Loucy (cell line): ENCODE data around the gene RALGAPA1.

Experiments used
- H2AFZ ChIP-seq: fragments of 200-600 bp; sonication (generic); 2 replicates; pipeline ENCODE4 v1.6.0; 2016; ENCODE audit warnings: antibody characterized with exemption, mild to moderate bottlenecking, low read length, moderate library complexity
- H3F3A ChIP-seq: fragments of 200-600 bp; 2 replicates; pipeline ENCODE4 v1.6.0; 2016; ENCODE audit warnings: antibody characterized with exemption, low read depth, mild to moderate bottlenecking
- H3K27me3 ChIP-seq: fragments of 200-600 bp; sonication (generic); 2 replicates; pipeline ENCODE4 v1.6.1; 2014; ENCODE audit warnings: low read length, mild to moderate bottlenecking; ENCODE audit not compliant: insufficient read depth, poor library complexity, severe bottlenecking
- H3K36me3 ChIP-seq: fragments of 200-600 bp; sonication (generic); 2 replicates; pipeline ENCODE4 v1.6.1; 2016; ENCODE audit warnings: low read length; ENCODE audit not compliant: insufficient read depth
- H3K4me1 ChIP-seq: fragments of 200-600 bp; sonication (generic); 2 replicates; pipeline ENCODE4 v1.5.1; 2014; ENCODE audit warnings: low read length, mild to moderate bottlenecking; ENCODE audit not compliant: insufficient read depth, poor library complexity, severe bottlenecking
- H3K4me2 ChIP-seq: fragments of 200-600 bp; sonication (generic); 2 replicates; pipeline ENCODE4 v1.6.0; 2014; ENCODE audit warnings: antibody characterized with exemption, low read length, low read depth, mild to moderate bottlenecking; ENCODE audit not compliant: poor library complexity, severe bottlenecking
- H3K4me3 ChIP-seq: fragments of 200-600 bp; sonication (generic); 2 replicates; pipeline ENCODE4 v1.5.1; 2014; ENCODE audit warnings: low read length, mild to moderate bottlenecking, mixed read lengths; ENCODE audit not compliant: poor library complexity, severe bottlenecking
- H3K79me2 ChIP-seq: fragments of 200-600 bp; sonication (generic); 2 replicates; pipeline ENCODE4 v1.6.1; 2014; ENCODE audit warnings: low read length; ENCODE audit not compliant: insufficient read depth
- H3K9ac ChIP-seq: fragments of 200-600 bp; sonication (generic); 2 replicates; pipeline ENCODE4 v1.6.0; 2014; ENCODE audit warnings: mild to moderate bottlenecking, low read depth, low read length, moderate library complexity; ENCODE audit not compliant: poor library complexity, severe bottlenecking
- H3K9me2 ChIP-seq: fragments of 200-600 bp; sonication (generic); replicated peaks from 2 replicates; pipeline ENCODE4 v1.6.1; 2016; ENCODE audit warnings: low read depth, low read length, mixed read lengths
- H3K9me3 ChIP-seq: fragments of 200-600 bp; sonication (generic); 2 replicates; pipeline ENCODE4 v1.6.1; 2014; ENCODE audit warnings: mild to moderate bottlenecking, antibody characterized with exemption, low read length, low read depth; ENCODE audit not compliant: insufficient read depth
- H4K20me1 ChIP-seq: fragments of 200-600 bp; sonication (generic); 2 replicates; pipeline ENCODE4 v1.6.0; 2014; ENCODE audit warnings: antibody characterized with exemption, low read length, mild to moderate bottlenecking; ENCODE audit not compliant: insufficient read depth, poor library complexity, severe bottlenecking
- EZH2phosphoT487 ChIP-seq: fragments of 200-600 bp; IDR thresholded peaks from 2 replicates; pipeline ENCODE4 v1.6.1; 2018; ENCODE audit warnings: antibody characterized with exemption, mild to moderate bottlenecking, moderate library complexity, borderline replicate concordance
- TF ChIP-seq, protein P1 (sequence below): fragments of 200-600 bp; sonication (generic); conservative IDR thresholded peaks from 2 replicates; pipeline ENCODE4 v1.5.1; 2014; ENCODE audit warnings: mild to moderate bottlenecking, antibody characterized with exemption, low read length

RALGAPA1 gene

DNA sequence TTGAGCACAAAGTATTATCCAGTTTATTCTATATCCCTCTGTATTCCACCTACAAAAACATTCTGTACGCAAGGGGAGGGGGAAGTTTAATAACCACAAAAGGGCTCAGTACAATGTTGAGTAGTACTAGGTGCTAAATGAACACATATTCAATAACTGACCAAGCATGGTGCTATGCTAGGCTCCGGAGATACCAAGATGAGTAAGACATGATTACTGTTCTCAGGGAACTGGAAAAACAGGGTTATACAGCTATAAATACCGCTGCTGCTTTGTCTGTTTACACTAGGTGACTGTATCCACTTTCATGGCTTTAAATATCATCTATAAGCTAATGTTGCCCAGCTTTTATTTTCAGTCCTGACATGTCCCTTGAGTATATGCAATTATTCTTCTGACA lies 139.3 kb downstream of the RALGAPA1 start:
- Histone ChIP-seq H3K9ac (no peak overlapping the region), H2AFZ (no peak overlapping the region), H3K27me3 (no peaks in the 10 kb centered on the region), H3K79me2 (no peaks in the 10 kb centered on the region), H3K4me3 (no peak overlapping the region), H3K9me3 (no peaks in the 10 kb centered on the region), H3K4me2 (no peak overlapping the region), H3F3A (no peaks in the 10 kb centered on the region), H3K9me2 (no peaks in the 10 kb centered on the region), H3K36me3 (0 out of 2 replicates have a peak, but pooled peaks cover 5% of the 10 kb centered on the region), H4K20me1 (no peaks in the 10 kb centered on the region), H3K4me1 (peaks cover 8% of the 10 kb centered on the region)
- TF ChIP-seq, protein P1, sequence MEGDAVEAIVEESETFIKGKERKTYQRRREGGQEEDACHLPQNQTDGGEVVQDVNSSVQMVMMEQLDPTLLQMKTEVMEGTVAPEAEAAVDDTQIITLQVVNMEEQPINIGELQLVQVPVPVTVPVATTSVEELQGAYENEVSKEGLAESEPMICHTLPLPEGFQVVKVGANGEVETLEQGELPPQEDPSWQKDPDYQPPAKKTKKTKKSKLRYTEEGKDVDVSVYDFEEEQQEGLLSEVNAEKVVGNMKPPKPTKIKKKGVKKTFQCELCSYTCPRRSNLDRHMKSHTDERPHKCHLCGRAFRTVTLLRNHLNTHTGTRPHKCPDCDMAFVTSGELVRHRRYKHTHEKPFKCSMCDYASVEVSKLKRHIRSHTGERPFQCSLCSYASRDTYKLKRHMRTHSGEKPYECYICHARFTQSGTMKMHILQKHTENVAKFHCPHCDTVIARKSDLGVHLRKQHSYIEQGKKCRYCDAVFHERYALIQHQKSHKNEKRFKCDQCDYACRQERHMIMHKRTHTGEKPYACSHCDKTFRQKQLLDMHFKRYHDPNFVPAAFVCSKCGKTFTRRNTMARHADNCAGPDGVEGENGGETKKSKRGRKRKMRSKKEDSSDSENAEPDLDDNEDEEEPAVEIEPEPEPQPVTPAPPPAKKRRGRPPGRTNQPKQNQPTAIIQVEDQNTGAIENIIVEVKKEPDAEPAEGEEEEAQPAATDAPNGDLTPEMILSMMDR, result no peak
- TF ChIP-seq EZH2phosphoT487, result no peak

- Histone ChIP-seq H3K36me3 (no peaks in the 10 kb centered on the region), H3K9ac (no peak overlapping the region), H3K9me2 (no peaks in the 10 kb centered on the region), H2AFZ (no peak overlapping the region), H3K4me2 (no peak overlapping the region), H3K27me3 (no peaks in the 10 kb centered on the region), H3K79me2 (no peaks in the 10 kb centered on the region), H3K9me3 (no peaks in the 10 kb centered on the region), H3F3A (no peaks in the 10 kb centered on the region), H3K4me1 (peaks cover 5% of the 10 kb centered on the region), H4K20me1 (no peaks in the 10 kb centered on the region), H3K4me3 (no peak overlapping the region)
- TF ChIP-seq, protein P1, result no peak
- TF ChIP-seq EZH2phosphoT487, result no peak
These were observed 142.6 kb downstream of the RALGAPA1 start for GRCh38 chr14:35666429-35667043.

- peaks cover under 1% of the 10 kb centered on the region for H3K4me1 ChIP-seq
- H3K9ac ChIP-seq, result no peak overlapping the region
- no peaks in the 10 kb centered on the region for H3K79me2 ChIP-seq
- no peak overlapping the region for H3K4me3 ChIP-seq
- no peaks in the 10 kb centered on the region; the same call in 1 of the 2 replicates for H3K36me3 ChIP-seq
- no peak for TF ChIP-seq EZH2phosphoT487
- TF ChIP-seq, protein P1, result no peak
- no peaks in the 10 kb centered on the region for H3F3A ChIP-seq
- H4K20me1 ChIP-seq, result no peaks in the 10 kb centered on the region
- H3K4me2 ChIP-seq, result no peak overlapping the region
- H3K9me3 ChIP-seq, result no peaks in the 10 kb centered on the region
- no peaks in the 10 kb centered on the region for H3K27me3 ChIP-seq
- no peak overlapping the region for H2AFZ ChIP-seq
- H3K9me2 ChIP-seq, result no peaks in the 10 kb centered on the region
These were observed 147.2 kb downstream of the RALGAPA1 start for GRCh38 chr14:35661875-35662274.
